HepG2 (cell line): ENCODE results near the gene GRB2. TPM values are rescaled to one million over a fixed set of nuclear protein-coding genes. Genes with fewer than 3 reads are reported as not detected.
A peak's percentile ranks its signal among the peaks of the same experiment; 100 is the strongest.

Experiments used
- ELF4 ChIP-seq: sonication (generic); formaldehyde crosslinking; IDR thresholded peaks from 2 replicates; pipeline ENCODE4 v1.5.0; 2020; ENCODE audit warnings: missing genetic modification reagents, mild to moderate bottlenecking, moderate library complexity, borderline replicate concordance
- JDP2 ChIP-seq: sonication (generic); formaldehyde crosslinking; IDR thresholded peaks from 2 replicates; pipeline ENCODE4 v1.8.1; 2022; ENCODE audit warnings: missing genetic modification reagents, borderline replicate concordance
- KLF9 ChIP-seq: IDR thresholded peaks from 2 replicates; pipeline ENCODE4 v1.6.1; 2016; ENCODE audit warnings: low read depth
- NONO ChIP-seq, 2 experiments: fragments of 450-650 bp in 1 of 2; sonication (generic) in 1 of 2; formaldehyde crosslinking in 1 of 2; IDR thresholded peaks in 1 of 2; conservative IDR thresholded peaks in 1 of 2; 2 replicates each; pipeline versions ENCODE4 v1.6.1 to v1.8.0; 2017 to 2022; ENCODE audit warnings: mild to moderate bottlenecking in 1 of 2, missing genetic modification reagents in 1 of 2, moderate library complexity in 1 of 2
- PCBP2 ChIP-seq: fragments of 200-400 bp; formaldehyde crosslinking; optimal IDR thresholded peaks from 2 replicates; pipeline ENCODE3; 2018; ENCODE audit warnings: low read length, low read depth; ENCODE audit not compliant: poor library complexity, severe bottlenecking
- RCOR2 ChIP-seq: IDR thresholded peaks from 2 replicates; pipeline ENCODE4 v1.6.1; 2016; ENCODE audit warnings: missing biosample characterization, missing genetic modification reagents
- RFX1 ChIP-seq: fragments of 450-650 bp; IDR thresholded peaks from 2 replicates; pipeline ENCODE4 v1.6.1; 2017
- TBL1XR1 ChIP-seq: fragments of 150-350 bp; IDR thresholded peaks from 2 replicates; pipeline ENCODE4 v1.6.1; 2014; ENCODE audit warnings: borderline replicate concordance, low read length; ENCODE audit not compliant: partially characterized antibody
- ZNF33B ChIP-seq: sonication (generic); formaldehyde crosslinking; IDR thresholded peaks from 2 replicates; pipeline ENCODE4 v1.5.1; 2020; ENCODE audit warnings: mild to moderate bottlenecking, missing genetic modification reagents
- ZNF430 ChIP-seq: sonication (generic); formaldehyde crosslinking; IDR thresholded peaks from 2 replicates; pipeline ENCODE4 v1.9.0; 2021; ENCODE audit warnings: mild to moderate bottlenecking, missing genetic modification reagents
- polyA plus RNA-seq, 8 experiments: library from polyadenylated mRNA; depleted of rRNA in 3 of 8; stranded (reverse) in 7 of 8; unstranded in 1 of 8; fragments of >200 nt; fragmentation: Illumina TruSeq in 4 of 8; extraction: Trizol in 4 of 8; gene quantifications; 2 replicates each; pipeline versions ENCODE4 v1.2.1 to v1.2.3, GENCODE V29; 2011 to 2016; ENCODE audit warnings: low read depth in 4 of 8, missing spikeins in 1 of 8, mixed read lengths in 1 of 8; ENCODE audit not compliant: insufficient read depth in 1 of 8
- total RNA-seq, 5 experiments: library from RNA; depleted of rRNA; stranded (reverse); fragments of >200 nt; fragmentation: Illumina TruSeq; extraction: Trizol; gene quantifications; 2 replicates each; pipeline ENCODE4 v1.2.3, GENCODE V29; 2016; ENCODE audit warnings: low read depth in 1 of 5
- TF ChIP-seq, protein P1 (sequence below): sonication (generic); formaldehyde crosslinking; IDR thresholded peaks from 2 replicates; pipeline ENCODE4 v1.8.1; 2023; ENCODE audit warnings: mild to moderate bottlenecking, missing genetic modification reagents
- TF ChIP-seq, protein P2 (sequence below): sonication (generic); formaldehyde crosslinking; IDR thresholded peaks from 2 replicates; pipeline ENCODE4 v1.5.1; 2020; ENCODE audit warnings: mild to moderate bottlenecking, missing genetic modification reagents, borderline replicate concordance
- TF ChIP-seq, protein P3 (sequence below): IDR thresholded peaks from 2 replicates; pipeline ENCODE4 v1.6.1; 2016; ENCODE audit warnings: missing biosample characterization, missing genetic modification reagents, low read depth
- TF ChIP-seq, protein P4 (sequence below): sonication (generic); formaldehyde crosslinking; IDR thresholded peaks from 2 replicates; pipeline ENCODE4 v1.8.0; 2022; ENCODE audit warnings: missing genetic modification reagents, mild to moderate bottlenecking, borderline replicate concordance

Gene GRB2
- total and polyA plus RNA-seq, 2 of the 13 experiments (the other 11 are each of a cell fraction or from before 2014, with no cell fraction given), result 84.6 to 92.3 TPM

DNA sequence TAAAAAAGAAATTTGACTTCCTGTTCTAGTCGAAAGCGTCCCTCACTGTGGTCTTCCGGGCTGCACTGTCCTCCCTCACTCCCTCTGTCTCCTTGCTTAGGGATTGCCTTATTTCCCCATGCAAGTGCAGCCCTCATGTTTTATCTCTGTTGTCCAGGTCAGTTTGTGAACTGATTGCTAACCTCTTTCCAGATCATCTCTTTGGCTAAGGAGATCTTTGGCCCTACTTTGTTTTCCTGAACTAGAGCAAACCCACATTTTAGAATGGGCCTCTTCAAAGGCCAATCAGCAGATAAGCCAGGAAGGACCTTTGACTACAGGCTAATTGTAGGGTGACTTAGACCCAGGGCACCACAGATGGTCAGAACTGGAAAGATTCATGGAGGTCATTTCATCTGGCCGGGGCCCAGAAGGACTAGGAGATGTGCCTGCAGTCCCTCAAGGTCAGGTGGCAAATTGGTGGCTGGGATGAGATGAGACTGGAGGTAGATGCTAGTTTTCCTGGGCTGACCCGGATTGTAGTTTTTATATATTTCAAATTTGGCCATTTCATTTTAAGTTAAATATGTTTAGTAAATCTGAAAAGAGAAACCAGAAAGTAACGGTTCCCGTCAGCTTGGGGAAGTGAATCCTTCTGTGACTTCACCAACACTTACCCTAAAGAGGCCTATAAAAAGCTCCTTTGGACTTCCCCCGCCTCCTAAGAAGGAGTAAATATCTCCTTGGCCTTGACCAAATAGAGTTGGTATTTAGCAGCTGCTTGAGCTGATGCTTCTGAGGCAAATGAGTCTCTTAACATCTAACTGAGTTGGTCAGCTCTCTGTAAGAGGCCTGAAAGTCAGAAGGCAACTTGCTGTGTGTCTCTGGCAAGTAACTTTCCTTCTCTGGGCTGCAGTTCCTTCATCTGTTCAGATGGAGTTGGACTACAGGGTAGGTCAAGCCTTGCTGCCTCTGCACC lies 110.0 kb downstream of the GRB2 start (continued):
- TF ChIP-seq PCBP2 (no peak), KLF9 (CRISPR knock-in tag) (peak; percentile 59; the same call in 1 of the 2 replicates), JDP2 (no peak), RFX1 (no peak), ELF4 (no peak; the same call in 1 of the 2 replicates), NONO (IDR thresholded peaks at IDR 0.05) (no peak), NONO (CRISPR knock-in tag; conservative IDR thresholded peaks at IDR 0.05) (peak; percentile 79; the same call in 1 of the 2 replicates), TBL1XR1 (no peak), RCOR2 (CRISPR knock-in tag) (peak; percentile 89), ZNF33B (CRISPR knock-in tag) (0 out of 2 replicates have a peak, but pooled peaks have one; percentile 29), ZNF430 (peak; percentile 79; the same call in 1 of the 2 replicates)
- TF ChIP-seq, protein P1, sequence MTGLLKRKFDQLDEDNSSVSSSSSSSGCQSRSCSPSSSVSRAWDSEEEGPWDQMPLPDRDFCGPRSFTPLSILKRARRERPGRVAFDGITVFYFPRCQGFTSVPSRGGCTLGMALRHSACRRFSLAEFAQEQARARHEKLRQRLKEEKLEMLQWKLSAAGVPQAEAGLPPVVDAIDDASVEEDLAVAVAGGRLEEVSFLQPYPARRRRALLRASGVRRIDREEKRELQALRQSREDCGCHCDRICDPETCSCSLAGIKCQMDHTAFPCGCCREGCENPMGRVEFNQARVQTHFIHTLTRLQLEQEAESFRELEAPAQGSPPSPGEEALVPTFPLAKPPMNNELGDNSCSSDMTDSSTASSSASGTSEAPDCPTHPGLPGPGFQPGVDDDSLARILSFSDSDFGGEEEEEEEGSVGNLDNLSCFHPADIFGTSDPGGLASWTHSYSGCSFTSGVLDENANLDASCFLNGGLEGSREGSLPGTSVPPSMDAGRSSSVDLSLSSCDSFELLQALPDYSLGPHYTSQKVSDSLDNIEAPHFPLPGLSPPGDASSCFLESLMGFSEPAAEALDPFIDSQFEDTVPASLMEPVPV (CRISPR knock-in tag), result no peak
- TF ChIP-seq, protein P2, sequence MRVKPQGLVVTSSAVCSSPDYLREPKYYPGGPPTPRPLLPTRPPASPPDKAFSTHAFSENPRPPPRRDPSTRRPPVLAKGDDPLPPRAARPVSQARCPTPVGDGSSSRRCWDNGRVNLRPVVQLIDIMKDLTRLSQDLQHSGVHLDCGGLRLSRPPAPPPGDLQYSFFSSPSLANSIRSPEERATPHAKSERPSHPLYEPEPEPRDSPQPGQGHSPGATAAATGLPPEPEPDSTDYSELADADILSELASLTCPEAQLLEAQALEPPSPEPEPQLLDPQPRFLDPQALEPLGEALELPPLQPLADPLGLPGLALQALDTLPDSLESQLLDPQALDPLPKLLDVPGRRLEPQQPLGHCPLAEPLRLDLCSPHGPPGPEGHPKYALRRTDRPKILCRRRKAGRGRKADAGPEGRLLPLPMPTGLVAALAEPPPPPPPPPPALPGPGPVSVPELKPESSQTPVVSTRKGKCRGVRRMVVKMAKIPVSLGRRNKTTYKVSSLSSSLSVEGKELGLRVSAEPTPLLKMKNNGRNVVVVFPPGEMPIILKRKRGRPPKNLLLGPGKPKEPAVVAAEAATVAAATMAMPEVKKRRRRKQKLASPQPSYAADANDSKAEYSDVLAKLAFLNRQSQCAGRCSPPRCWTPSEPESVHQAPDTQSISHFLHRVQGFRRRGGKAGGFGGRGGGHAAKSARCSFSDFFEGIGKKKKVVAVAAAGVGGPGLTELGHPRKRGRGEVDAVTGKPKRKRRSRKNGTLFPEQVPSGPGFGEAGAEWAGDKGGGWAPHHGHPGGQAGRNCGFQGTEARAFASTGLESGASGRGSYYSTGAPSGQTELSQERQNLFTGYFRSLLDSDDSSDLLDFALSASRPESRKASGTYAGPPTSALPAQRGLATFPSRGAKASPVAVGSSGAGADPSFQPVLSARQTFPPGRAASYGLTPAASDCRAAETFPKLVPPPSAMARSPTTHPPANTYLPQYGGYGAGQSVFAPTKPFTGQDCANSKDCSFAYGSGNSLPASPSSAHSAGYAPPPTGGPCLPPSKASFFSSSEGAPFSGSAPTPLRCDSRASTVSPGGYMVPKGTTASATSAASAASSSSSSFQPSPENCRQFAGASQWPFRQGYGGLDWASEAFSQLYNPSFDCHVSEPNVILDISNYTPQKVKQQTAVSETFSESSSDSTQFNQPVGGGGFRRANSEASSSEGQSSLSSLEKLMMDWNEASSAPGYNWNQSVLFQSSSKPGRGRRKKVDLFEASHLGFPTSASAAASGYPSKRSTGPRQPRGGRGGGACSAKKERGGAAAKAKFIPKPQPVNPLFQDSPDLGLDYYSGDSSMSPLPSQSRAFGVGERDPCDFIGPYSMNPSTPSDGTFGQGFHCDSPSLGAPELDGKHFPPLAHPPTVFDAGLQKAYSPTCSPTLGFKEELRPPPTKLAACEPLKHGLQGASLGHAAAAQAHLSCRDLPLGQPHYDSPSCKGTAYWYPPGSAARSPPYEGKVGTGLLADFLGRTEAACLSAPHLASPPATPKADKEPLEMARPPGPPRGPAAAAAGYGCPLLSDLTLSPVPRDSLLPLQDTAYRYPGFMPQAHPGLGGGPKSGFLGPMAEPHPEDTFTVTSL (CRISPR knock-in tag), result peak; percentile 85; the same call in 1 of the 2 replicates
- TF ChIP-seq, protein P3, sequence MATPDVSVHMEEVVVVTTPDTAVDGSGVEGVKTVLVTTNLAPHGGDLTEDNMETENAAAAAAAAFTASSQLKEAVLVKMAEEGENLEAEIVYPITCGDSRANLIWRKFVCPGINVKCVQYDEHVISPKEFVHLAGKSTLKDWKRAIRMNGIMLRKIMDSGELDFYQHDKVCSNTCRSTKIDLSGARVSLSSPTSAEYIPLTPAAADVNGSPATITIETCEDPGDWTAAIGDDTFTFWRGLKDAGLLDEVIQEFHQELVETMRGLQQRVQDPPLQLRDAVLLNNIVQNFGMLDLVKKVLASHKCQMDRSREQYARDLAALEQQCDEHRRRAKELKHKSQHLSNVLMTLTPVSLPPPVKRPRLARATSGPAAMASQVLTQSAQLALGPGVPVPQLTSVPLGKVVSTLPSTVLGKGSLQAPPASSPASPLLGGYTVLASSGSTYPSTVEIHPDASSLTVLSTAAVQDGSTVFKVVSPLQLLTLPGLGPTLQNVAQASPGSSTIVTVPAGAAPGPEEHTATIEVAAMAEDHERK (CRISPR knock-in tag), result no peak
- TF ChIP-seq, protein P4, sequence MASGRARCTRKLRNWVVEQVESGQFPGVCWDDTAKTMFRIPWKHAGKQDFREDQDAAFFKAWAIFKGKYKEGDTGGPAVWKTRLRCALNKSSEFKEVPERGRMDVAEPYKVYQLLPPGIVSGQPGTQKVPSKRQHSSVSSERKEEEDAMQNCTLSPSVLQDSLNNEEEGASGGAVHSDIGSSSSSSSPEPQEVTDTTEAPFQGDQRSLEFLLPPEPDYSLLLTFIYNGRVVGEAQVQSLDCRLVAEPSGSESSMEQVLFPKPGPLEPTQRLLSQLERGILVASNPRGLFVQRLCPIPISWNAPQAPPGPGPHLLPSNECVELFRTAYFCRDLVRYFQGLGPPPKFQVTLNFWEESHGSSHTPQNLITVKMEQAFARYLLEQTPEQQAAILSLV (CRISPR knock-in tag), result peak; percentile 51; the same call in 1 of the 2 replicates
